Ramos (cell line): ENCODE results near the gene ABCC3.
"Not testable (repeated sequence)": the region's sequence is repeated elsewhere in the genome, so short reads cannot be mapped to it uniquely, and the experiment has no call there.

Experiments
- in situ Hi-C: fragments of 300-500 bp; cut with MboI; formaldehyde crosslinking; loops from one replicate; pipeline ENCODE4 v1.14.3; 2022; ENCODE audit warnings: low sequenced_read_pairs; ENCODE audit not compliant: unreplicated experiment

The ABCC3 gene

DNA sequence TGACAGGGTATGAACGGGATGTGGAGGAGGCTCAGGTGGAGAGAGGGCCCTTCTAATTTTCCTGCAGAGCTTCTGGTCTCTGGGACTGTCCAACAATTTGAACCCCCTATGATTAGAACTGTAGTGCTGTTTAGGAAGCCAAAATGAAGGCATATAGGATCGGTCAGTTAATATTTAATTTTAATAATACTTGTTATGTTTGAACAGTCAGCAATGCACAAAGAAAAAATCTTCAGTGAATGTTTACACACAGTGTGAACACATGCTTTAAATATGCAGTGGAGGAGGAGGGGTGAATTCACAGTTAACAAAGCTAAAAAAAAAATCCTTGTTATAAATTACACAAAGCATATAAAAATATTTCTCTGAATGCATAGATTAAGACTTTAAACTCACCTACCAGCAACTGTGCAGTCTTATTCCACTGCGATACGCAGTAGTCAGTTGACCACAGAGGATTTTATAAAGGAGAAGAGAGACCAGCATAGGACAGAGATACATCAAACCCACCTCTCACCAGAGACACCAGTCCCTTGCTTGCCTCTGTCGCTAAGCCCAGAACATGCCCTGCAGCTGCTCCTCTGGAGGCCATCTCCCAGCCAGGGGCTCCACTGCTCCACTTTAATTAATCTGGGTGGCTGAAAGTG is 58.5 kb downstream of the ABCC3 start:
- in situ Hi-C loops, result no loop called here

DNA sequence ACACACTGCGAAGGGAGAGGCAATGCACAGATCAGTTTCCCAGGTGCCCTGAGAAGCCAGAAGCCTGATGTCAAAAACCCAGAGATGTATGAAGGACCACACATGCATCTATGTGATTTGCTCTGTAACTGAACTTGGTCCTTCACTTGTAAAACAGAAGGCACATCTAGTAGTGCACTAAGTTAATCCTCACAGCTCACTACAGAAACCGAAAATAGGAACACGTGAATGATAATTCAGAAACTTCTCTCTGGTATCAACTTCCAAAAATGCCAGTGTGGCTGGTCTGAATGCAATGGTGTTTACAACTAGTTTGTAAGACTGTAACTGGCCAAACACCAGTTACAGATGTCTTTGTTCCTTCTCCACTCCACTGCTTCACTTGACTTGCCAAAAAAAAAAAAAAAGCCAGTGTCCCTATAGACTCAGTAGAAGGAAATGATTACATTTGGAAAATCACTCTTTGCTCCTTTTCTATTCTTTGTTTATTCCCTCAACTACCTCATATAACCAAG is 61.7 kb downstream of the ABCC3 start:
- in situ Hi-C loops, result no loop called here

DNA sequence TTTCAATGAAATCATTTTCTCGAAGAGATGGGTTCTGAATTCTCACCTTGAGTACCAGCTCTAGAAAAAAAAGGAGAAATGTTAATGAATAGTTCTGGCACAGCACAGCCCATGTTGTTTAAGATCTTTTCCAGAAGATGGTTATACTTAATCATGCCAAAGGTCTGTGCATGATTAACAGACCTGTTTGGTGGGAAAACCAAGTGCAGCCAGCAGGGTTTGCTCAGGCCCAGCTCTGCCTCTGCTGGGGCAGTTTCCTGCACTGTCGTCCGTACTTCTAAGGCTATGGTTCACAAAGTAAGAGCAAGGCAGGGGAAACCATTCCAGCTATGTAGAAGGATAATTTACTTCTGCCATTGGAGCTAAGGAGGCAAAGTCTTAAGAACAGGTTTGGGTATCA is 62.4 kb downstream of the ABCC3 start:
- in situ Hi-C loops, result no loop called here

DNA sequence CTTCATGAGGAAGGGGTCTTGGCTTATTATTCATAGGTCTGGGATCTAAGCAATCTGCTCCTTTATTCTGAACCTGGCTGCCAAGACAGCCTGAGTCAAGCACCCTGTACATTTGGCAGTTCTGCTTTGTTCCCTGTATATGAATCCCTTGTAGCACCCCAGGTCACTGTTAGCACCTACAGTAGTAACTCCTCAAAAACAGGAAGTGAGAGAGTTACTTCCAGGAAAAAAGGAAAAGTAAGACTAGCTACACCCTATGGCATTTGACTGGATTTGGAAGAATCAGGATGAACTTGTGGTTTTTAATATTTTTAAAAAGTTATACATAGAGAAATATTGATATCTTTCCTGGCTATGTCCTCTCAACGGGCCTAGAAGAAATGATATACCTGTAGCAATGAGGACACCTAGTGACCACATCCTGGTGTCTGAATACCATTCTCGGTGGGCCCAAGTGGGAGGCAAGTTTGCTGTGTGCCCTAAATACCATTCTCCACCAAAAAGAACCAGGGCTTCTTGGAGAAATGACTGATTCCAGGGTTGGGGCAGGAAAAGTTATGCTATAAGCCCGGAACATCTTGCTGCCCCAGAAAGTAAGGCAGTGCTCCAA is 63.1 kb downstream of the ABCC3 start:
- in situ Hi-C loops, result no loop called here

DNA sequence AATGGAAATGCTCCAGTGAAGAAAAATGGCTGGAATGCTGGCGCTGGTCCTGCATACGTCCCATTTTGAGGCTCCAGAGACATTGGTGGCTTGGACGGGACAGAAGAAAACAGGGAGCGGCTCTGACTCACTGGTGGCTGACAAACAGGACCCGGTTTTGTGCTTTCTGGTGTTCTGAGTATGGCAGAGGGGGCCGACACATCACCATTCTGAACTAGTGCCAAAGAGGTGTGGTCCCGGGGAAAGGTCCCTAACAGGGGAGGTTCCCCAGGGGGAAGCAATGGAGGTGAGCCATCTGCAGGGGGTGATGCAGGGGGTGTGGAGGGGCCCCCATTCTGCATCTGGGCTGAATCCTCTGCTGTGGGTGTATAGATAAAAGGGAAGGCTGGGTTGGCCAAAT is 64.7 kb downstream of the ABCC3 start:
- in situ Hi-C loops, result no loop called here

DNA sequence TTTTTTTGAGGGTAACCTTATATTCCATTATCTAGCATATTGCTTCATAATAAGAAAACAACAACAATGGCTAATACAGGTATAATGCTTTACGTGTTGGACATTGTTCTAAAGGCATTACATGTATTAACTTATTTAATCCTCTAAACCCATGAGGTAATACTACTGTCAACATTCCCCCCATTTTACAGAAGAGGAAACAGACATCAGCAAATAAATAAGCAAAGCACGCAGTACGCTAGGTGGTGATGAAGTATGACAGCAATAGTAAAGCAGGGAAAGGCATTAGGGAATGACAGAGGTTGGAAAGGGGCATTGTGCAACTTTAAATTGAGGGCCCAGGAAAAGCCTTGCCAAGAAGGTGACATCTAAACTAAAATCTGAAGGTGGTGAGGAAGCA is 68.5 kb downstream of the ABCC3 start:
- in situ Hi-C loops, result no loop called here

DNA sequence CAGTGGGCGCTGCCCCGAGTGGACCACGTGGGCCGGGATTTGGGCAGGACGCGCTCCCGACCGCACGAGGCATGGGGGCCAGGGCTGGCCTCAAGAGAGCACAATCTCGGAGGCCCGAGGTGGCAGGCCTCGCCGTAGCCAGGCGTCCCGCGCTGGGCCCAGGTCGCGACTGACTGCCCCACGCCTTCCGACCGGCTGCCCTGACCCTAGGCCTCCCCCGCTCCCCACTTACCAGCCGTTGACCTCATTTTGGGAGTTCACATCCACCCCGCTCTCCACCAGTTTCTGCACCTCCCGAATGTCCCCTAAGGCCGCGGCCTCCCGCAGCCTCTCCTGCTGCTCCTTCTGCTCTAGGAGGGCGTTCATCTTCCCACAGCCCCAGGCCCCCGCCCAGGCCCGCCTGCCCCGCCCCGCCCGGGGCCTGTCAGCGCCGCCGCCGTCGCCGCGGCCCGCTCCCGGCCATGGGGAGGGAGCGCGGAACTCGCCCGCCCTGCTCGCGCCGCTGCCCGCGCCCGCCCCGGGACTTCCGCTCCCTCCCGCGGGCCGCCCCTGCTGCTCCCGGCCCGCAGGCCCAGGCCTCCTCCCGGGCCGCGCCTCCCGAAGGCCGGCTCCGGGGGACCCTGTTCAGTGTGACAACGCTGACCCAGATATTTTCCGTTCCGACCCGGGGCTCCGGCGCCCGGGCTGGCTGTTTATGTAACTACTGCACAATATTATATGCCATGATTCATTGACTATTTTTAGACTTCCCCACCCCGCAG is 72.8 kb downstream of the ABCC3 start, which contains the start of gene ANKRD40:
TSS of gene ANKRD40 (minus strand) at position 626 of the 761 bp plus-strand sequence. CDS start at position 366, 260 bp downstream.
- in situ Hi-C loops, result no loop called here

DNA sequence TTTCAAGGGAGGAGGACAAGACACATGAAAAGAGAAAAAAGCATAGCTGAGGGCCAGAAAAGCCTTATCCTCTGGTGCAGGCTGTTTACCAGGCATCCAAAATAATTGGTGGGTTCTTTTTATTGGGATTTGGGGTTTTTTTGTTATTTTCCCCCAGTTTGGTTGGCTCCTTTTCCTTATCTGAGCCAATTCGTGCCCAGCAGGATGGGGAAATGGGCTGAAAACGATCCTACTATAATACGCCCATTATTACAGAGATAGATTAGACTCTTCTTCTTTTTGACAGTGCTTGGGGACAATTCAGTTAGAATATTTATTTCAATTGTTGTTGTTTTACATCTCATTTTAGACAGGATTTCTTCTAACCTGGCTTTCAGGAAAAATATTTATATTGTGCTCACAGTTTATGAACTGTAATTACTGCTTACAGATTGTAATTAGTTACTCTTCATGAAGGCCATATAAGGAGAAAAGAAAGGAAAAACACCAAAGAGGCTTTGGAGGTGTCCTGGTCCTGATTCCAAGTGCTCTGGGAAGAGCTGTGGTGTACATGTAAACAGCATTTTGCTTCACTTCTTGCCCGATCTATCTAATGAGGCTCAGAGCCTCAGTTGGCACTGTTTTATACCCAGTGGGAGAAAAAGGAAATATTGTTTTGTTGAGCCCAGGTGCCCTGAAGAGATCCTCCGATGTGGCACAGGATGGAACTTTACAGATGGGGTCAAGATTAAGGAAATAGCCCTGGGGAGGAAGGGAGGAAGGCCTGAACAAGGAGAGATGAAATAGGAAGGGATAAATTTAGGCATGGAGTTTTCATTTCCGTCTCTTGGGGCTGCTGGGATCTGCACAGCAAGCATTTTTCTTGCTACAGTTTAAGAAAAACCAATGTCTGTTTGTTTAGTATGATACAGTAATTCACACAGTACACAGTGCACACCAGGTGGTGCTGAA is 73.6 kb downstream of the ABCC3 start:
- in situ Hi-C loops, result no loop called here

DNA sequence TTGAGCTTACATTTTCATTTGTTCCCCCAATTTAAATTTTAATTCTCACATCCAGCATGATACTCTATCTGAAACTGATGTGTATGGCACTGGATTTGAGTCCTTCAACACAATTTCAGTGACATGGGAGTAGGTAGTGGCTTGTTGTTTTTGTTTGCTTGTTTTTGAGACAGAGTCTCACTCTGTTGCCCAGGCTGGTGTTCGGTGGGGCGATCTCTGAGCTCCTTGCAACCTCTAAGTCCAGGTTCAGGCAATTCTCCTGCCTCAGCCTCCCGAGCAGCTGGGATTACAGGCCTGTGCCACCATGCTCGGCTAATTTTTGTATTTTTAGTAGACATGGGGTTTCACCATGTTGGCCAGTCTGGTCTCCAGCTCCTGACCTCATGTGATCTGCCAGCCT is 74.4 kb downstream of the ABCC3 start:
- in situ Hi-C loops, result not testable (repeated sequence)

DNA sequence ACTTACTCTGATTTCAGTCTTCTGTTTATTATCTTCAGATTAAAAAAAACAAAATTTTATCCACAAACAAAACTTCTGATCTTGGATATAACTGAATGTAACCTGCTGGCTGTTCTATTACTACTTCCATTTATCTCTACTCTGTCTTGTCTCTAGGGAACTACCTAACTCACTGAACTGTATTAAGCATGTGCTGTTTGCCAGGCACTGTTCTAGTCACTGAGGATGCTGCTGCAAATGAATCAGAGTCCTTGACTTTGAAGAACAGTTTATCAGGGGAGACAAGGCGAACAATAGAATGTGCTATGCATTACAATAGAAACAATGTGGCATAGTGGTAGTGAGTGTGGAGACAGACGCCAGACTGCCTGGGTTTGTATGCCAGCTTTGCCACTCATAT is 75.3 kb downstream of the ABCC3 start:
- in situ Hi-C loops, result no loop called here

DNA sequence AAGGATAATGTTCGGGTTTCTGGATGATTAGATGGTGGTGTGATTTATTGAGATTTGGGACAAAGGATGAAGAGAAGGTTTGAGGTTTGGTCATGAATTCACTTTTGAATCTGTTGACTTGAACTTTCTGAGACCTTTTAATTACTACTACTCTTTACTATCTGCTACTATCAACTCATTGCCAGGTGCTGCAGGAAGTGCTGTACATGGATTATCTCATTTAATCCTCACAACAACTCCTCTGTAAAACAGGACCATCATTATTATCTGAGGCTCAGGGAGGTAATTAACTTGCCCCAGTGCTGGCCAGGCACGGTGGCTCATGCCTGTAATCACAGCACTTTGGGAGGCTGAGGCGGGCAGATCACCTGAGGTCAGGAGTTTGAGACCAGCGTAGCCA is 76.0 kb downstream of the ABCC3 start:
- in situ Hi-C loops, result no loop called here

DNA sequence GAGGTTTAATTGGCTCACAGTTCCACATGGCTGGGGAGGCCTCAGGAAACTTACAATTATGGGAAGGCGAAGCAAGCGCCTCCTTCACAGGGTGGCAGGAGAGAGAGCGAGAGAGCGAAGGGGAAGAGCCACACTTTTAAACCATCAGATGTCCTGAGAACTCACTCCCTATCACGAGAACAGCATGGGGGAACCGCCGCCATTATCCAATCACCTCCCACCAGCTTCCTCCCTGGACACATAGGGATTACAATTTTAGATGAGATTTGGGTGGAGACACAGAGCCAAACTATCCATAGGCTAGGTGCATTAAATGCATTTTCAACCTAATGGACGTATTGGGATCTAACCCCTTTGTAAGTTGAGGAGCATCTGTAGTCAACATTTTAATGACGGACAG is 78.0 kb downstream of the ABCC3 start:
- in situ Hi-C loops, result no loop called here

DNA sequence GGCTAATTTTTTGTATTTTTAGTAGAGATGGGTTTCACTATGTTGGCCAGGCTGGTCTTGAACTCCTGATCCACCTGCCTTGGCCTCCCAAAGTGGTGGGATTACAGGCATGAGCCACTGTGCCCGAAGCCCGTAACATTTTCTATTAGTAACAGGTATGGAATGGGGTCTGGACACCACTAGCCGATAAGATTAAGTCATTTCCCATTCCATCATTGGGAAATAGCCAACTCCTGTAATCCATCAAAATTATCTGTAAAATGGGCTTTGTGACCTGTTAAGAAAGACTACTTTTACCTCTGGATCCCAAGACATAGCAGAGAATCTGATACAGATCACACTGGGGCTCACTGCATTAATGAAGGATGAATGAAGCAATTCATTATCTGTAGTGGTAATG is 80.8 kb downstream of the ABCC3 start:
- in situ Hi-C loops, result no loop called here

DNA sequence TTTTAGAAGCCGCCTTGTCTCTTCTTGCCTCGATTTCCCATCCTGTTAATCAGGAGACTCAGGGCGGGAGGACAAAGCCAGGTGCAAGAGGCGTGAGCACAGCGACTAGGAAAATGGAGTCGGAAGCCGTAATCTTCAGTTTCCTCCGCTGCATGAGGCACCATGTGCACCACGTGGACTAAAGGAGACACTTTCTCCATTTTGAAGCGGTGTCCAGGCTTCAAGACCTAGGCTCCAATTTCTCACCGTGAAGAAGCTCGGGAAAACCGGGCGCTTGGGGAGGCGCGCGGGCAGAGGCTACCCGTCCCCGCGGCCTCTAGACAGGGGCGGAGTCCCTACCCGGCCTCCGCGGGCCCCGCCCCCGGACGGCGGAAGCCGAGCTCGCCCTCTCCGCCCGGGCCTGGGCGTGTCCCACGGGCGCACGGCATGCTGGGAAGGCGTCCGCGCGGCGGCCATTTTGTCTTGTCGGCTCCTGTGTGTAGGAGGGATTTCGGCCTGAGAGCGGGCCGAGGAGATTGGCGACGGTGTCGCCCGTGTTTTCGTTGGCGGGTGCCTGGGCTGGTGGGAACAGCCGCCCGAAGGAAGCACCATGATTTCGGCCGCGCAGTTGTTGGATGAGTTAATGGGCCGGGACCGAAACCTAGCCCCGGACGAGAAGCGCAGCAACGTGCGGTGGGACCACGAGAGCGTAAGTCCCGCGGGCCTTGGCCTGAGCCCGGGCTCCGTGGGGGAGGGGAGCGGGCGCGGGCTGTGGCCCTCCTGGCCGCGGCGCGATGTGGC is 84.7 kb downstream of the ABCC3 start, which contains the start of gene LUC7L3:
TSS of gene LUC7L3 (plus strand) at position 460 of the 780 bp plus-strand sequence. CDS start at position 590, 130 bp downstream.
- in situ Hi-C loops, result no loop called here

DNA sequence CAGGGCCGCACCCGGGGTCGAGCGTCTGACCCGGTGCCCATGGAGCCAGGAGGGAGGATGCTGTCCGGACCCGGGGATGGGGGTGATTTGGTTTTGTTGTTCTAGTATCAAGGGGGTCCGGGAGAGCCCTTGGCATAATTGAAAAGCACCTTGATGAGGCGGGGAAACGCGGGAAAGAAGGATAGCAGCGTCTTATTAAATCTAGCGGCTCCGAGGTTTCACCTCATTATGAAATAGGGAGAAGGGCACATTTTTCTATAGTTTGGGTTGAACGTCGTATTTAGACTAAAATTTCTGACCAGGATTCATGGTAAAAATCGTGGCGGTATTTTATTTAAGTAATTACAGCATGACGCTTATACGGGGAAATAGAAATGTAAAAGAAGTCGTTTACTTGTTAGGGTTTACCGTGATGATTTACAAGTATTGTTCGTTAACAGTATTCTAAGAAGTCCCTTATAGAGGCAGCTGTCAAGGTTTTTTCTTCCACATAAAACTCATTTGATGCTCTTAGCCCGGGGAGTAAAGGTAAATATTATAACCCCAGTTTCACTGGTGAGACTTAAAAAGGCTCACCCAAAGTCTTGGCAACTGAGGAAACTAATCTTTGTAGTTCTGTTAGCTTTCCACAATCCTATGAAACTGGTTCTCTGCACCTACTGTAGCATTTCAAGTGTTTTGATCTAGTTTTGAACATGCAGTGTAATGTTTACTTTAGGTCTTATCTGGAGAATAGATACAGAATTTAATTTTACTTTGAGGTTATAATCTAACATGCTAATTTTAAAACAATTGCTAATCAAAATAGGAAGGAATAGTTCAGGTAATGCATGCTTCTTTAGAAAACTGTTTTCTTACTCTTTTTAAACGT is 85.5 kb downstream of the ABCC3 start:
- in situ Hi-C loops, result no loop called here

DNA sequence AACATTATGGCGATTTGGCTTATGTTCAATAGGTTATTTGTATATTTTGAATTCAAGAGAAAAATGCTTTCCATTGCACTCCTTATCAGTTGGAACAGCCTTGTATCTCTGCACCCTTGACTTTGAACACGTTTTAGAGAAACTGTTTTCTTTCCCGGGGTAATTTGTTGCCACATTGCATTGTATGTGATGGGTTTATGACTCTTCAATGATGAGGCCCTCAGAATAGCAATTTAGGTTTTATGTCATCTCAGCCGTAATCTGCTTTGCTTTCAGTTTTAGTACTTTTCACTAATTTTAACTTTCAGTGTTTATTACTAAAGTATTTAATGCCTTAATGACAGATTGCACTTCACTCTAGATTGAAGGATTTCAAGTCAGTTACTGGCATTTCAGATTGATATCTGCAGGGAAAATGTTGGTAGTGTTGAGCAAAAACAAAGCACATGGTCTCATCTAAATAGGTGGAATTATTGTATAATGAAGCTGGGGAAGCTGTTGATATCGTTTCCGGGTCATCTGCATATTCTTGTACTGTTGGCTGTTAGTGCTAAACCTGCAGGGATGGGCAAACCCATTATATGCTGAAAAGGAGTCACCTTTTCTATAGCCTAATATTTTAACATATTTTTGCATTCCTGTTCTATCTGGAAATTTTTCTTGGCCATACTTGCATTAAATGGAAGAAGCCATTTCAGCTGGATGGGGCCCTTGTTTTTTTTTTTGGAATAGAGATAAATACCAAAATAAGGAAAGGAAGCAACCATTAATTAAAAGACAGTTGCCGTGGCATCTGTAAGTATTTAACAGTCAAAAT is 86.7 kb downstream of the ABCC3 start:
- in situ Hi-C loops, result no loop called here

DNA sequence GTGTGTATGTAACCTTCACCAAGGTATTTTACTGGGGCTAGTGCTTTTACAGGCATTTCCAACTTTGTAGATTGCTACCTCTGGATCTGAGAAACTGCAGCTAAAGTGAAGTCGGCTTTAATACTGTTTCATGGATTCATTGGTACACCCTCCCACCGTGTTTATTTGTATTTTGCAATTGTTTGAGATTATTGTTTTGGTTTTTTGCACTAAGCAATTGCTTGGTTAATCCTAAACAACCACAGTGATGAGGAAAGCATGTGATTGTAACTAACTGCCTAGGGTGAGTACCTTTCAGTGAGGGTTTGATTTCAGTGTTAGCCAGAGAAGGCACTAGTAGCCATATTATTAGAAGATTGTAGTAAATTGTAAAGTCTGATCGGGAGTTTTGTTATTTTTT is 88.1 kb downstream of the ABCC3 start:
- in situ Hi-C loops, result no loop called here

DNA sequence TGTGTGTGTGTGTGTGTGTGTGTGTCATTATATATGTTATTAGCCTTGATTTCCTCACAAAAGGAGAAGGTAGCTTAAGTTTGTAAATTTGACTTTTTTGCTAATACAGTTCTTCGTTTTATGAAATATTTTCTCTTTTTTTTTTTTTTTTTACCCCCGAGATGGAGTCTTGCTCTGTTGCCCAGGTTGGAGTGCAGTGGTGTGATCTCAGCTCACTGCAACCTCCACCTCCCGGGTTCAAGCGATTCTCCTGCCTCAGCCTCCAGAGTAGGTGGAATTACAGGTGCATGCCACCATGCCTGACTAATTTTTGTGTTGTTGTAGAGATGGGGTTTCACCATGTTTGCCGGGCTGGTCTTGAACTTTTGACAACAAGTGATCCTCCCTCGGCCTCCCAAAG is 89.9 kb downstream of the ABCC3 start:
- in situ Hi-C loops, result not testable (repeated sequence)
